IMR-90 (cell line): ENCODE data around the gene TTBK2. TPM values are rescaled to one million over a fixed set of nuclear protein-coding genes. Genes with fewer than 3 reads are reported as not detected.

ENCODE experiments used
- ATAC-seq: fragments of 200-7000 bp; cut with Tn5 transposase; 2 replicates; pipeline ENCODE4 v1.9.1; 2020; ENCODE audit warnings: low read depth, mild to moderate bottlenecking, moderate library complexity
- BruUV-seq: library from RNA; stranded (reverse); fragments of 400-500 nt; replicated peaks from 2 replicates; lab custom pipeline; 2021; lab: Mats Ljungman, UMichigan
- CTCF ChIA-PET: fragments of 300-600 bp; formaldehyde crosslinking; extraction: SDS; loops from one replicate; lab custom pipeline; 2021; ENCODE audit warnings: antibody characterized with exemption; lab: Yijun Ruan, JAX
- POLR2A ChIA-PET: fragments of 300-600 bp; sonication (Branson Sonifier 250); formaldehyde crosslinking; loops from one replicate; lab custom pipeline; 2022; ENCODE audit warnings: antibody characterized with exemption; ENCODE audit not compliant: unreplicated experiment; lab: Charles Lee
- DNase-seq: peaks from one replicate; pipeline ENCODE4 v3.0.0; 2013
- H2AFZ ChIP-seq: replicated peaks from 2 replicates; pipeline ENCODE3; 2013; ENCODE audit warnings: low read length, mild to moderate bottlenecking; ENCODE audit not compliant: poor library complexity
- H2AK5ac ChIP-seq: 2 replicates; pipeline ENCODE4 v1.6.1; 2013; ENCODE audit warnings: low read depth, low read length, inconsistent platforms
- H2AK9ac ChIP-seq: replicated peaks from 2 replicates; pipeline ENCODE3; 2013; ENCODE audit warnings: mild to moderate bottlenecking, low read depth, low read length, moderate library complexity; ENCODE audit not compliant: poor library complexity
- H2BK120ac ChIP-seq: 2 replicates; pipeline ENCODE4 v1.6.1; 2013; ENCODE audit warnings: low read depth, low read length, inconsistent platforms
- H2BK15ac ChIP-seq: 3 replicates; pipeline ENCODE4 v1.6.1; 2013; ENCODE audit warnings: low read depth, low read length, inconsistent platforms
- H2BK20ac ChIP-seq: 2 replicates; pipeline ENCODE4 v1.6.1; 2013; ENCODE audit warnings: low read depth, mild to moderate bottlenecking, inconsistent platforms, low read length, moderate library complexity
- H2BK5ac ChIP-seq: 2 replicates; pipeline ENCODE4 v1.6.1; 2013; ENCODE audit warnings: mild to moderate bottlenecking, low read depth, low read length, inconsistent platforms; ENCODE audit not compliant: poor library complexity, severe bottlenecking
- H3K14ac ChIP-seq: replicated peaks from 2 replicates; pipeline ENCODE4 v1.6.1; 2013; ENCODE audit warnings: low read depth, low read length, inconsistent platforms
- H3K18ac ChIP-seq: 2 replicates; pipeline ENCODE4 v1.6.1; 2013; ENCODE audit warnings: low read depth, low read length, control low read depth
- H3K23ac ChIP-seq: 2 replicates; pipeline ENCODE4 v1.6.1; 2013; ENCODE audit warnings: low read depth, low read length, inconsistent platforms
- H3K27ac ChIP-seq: 2 replicates; pipeline ENCODE4 v1.5.1; 2013; ENCODE audit warnings: mild to moderate bottlenecking, control low read depth, low read length; ENCODE audit not compliant: insufficient read depth
- H3K27me3 ChIP-seq: 2 replicates; pipeline ENCODE4 v1.6.1; 2013; ENCODE audit warnings: low read length; ENCODE audit not compliant: control insufficient read depth, insufficient read depth
- H3K36me3 ChIP-seq: 2 replicates; pipeline ENCODE4 v1.6.1; 2013; ENCODE audit warnings: low read length, mixed read lengths; ENCODE audit not compliant: control insufficient read depth, insufficient read depth
- H3K4ac ChIP-seq: 2 replicates; pipeline ENCODE4 v1.6.1; 2013; ENCODE audit warnings: low read depth, low read length, inconsistent platforms
- H3K4me1 ChIP-seq: 2 replicates; pipeline ENCODE4 v1.6.1; 2013; ENCODE audit warnings: low read length, mixed read lengths; ENCODE audit not compliant: control insufficient read depth, insufficient read depth
- H3K4me2 ChIP-seq: 2 replicates; pipeline ENCODE4 v1.6.1; 2013; ENCODE audit warnings: low read depth, mild to moderate bottlenecking, control low read depth, low read length, moderate library complexity
- H3K4me3 ChIP-seq: 2 replicates; pipeline ENCODE4 v1.5.1; 2013; ENCODE audit warnings: low read depth, mild to moderate bottlenecking, control low read depth, low read length, moderate library complexity; ENCODE audit not compliant: insufficient read depth
- H3K56ac ChIP-seq: 2 replicates; pipeline ENCODE4 v1.6.1; 2013; ENCODE audit warnings: low read length, inconsistent platforms; ENCODE audit not compliant: insufficient read depth; ENCODE audit errors: extremely low read depth
- H3K79me1 ChIP-seq, 2 experiments: 2 replicates each; pipeline ENCODE4 v1.6.1; 2013; ENCODE audit warnings: low read length in 2 of 2, inconsistent platforms in 1 of 2, low read depth in 1 of 2
- H3K9ac ChIP-seq: 2 replicates; pipeline ENCODE4 v1.6.1; 2013; ENCODE audit warnings: low read depth, low read length, control low read depth
- H3K9me1 ChIP-seq: 2 replicates; pipeline ENCODE4 v1.6.1; 2013; ENCODE audit warnings: low read length, inconsistent platforms; ENCODE audit not compliant: insufficient read depth
- H3K9me3 ChIP-seq: 2 replicates; pipeline ENCODE4 v1.6.1; 2013; ENCODE audit warnings: low read length; ENCODE audit not compliant: control insufficient read depth, insufficient read depth
- H4K20me1 ChIP-seq: 2 replicates; pipeline ENCODE4 v1.6.1; 2013; ENCODE audit warnings: low read length, inconsistent platforms; ENCODE audit not compliant: insufficient read depth
- H4K5ac ChIP-seq: 2 replicates; pipeline ENCODE4 v1.6.1; 2013; ENCODE audit warnings: mild to moderate bottlenecking, low read depth, low read length, control low read depth
- H4K8ac ChIP-seq, 2 experiments: 2 replicates each; pipeline ENCODE4 v1.6.1; 2013; ENCODE audit warnings: low read depth in 2 of 2, low read length in 2 of 2, control low read depth in 1 of 2, inconsistent platforms in 1 of 2
- H4K91ac ChIP-seq: 2 replicates; pipeline ENCODE4 v1.6.1; 2013; ENCODE audit warnings: low read depth, low read length, inconsistent platforms; ENCODE audit not compliant: insufficient read depth
- BHLHE40 ChIP-seq: fragments of 150-350 bp; IDR thresholded peaks from 2 replicates; pipeline ENCODE4 v1.6.1; 2016; ENCODE audit warnings: mild to moderate bottlenecking, low read depth, low read length
- CHD1 ChIP-seq: IDR thresholded peaks from 2 replicates; pipeline ENCODE4 v1.6.1; 2012; ENCODE audit warnings: low read depth, low read length, improper control_type of control experiment
- MAFK ChIP-seq: IDR thresholded peaks from 2 replicates; pipeline ENCODE4 v1.6.1; 2012; ENCODE audit warnings: low read depth, low read length, improper control_type of control experiment
- POLR2A ChIP-seq: IDR thresholded peaks from 2 replicates; pipeline ENCODE4 v1.6.1; 2012; ENCODE audit warnings: mild to moderate bottlenecking, low read depth, low read length
- RFX5 ChIP-seq: IDR thresholded peaks from 2 replicates; pipeline ENCODE4 v1.8.0; 2012; ENCODE audit warnings: low read depth, mild to moderate bottlenecking, low read length, moderate library complexity
- WGBS, 2 experiments: methylation state at CpG; one replicate each; pipeline versions ENCODE4 v1.1.5 to v1.1.7; 2013; ENCODE audit warnings: missing lambda C conversion rate in 2 of 2; ENCODE audit not compliant: insufficient read length in 1 of 2; ENCODE audit errors: extremely low coverage in 2 of 2; 5-methylcytosine and 5-hydroxymethylcytosine counted together
- dilution Hi-C: fragments of 300-500 bp; cut with HindIII; formaldehyde crosslinking; loops from one replicate; pipeline ENCODE4 v1.14.3; 2018; ENCODE audit warnings: low sequenced_read_pairs; ENCODE audit not compliant: unreplicated experiment
- in situ Hi-C: fragments of 300-500 bp; cut with MboI; formaldehyde crosslinking; loops from 3 replicates; pipeline ENCODE4 v1.14.3; 2019; ENCODE audit warnings: low sequenced_read_pairs, inconsistent platforms, mixed read lengths
- intact Hi-C: fragments of 100-400 bp; cut with micrococcal nuclease; formaldehyde crosslinking; loops from 2 replicates; pipeline ENCODE4 v1.10.0; 2022
- polyA plus RNA-seq, 3 experiments: library from polyadenylated mRNA; depleted of rRNA; stranded (reverse); fragments of >200 nt; gene quantifications; 2 replicates each; pipeline ENCODE4 v1.2.3, GENCODE V29; 2012; ENCODE audit warnings: low replicate concordance in 1 of 3
- total RNA-seq: library from RNA; depleted of rRNA; stranded (reverse); fragments of >200 nt; gene quantifications from 2 replicates; pipeline ENCODE4 v1.2.3, GENCODE V29; 2012
- TF ChIP-seq, protein P1 (sequence below): conservative IDR thresholded peaks from 2 replicates; pipeline ENCODE4 v1.5.1; 2012; ENCODE audit warnings: mild to moderate bottlenecking, low read depth, low read length, improper control_type of control experiment

TTBK2 gene
- total and polyA plus RNA-seq, 2 of the 4 experiments (the other 2 are of a cell fraction), result 2.4 to 3.2 TPM

DNA sequence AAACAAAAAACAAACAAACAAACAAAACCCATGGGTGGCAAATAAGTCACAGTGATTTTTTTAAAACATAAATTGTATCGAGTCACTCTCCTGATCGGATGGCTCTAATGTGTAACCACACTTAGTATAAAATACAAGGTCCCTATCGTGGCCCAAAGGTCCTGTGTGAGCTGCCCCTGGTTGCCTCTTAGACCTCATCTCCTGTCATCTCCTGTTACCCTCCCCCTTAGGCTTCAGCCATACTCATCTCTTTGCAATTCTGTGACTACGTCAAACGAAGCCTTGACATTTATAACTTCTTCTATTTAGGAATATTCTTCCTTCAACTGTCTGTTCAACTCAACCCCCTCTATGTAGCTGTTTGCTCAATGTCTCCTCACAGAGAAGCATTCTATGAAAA lies 43.9 kb upstream of the TTBK2 start:
- Histone ChIP-seq H3K56ac (no peak overlapping the region), H2AK5ac (no peak overlapping the region), H2BK15ac (no peak overlapping the region), H2BK120ac (no peak overlapping the region), H4K91ac (no peak overlapping the region), H4K20me1 (no peaks in the 10 kb centered on the region), H4K5ac (no peak overlapping the region), H4K8ac (no peak overlapping the region), H3K23ac (no peak overlapping the region), H3K4ac (no peak overlapping the region), H3K27ac (no peak overlapping the region), H3K36me3 (peaks cover 31% of the 10 kb centered on the region), H3K79me1 (no peaks in the 10 kb centered on the region; a peak in 1 of 4 replicates), H3K9ac (no peak overlapping the region), H3K4me2 (no peak overlapping the region), H2BK20ac (no peak overlapping the region), H2BK5ac (no peak overlapping the region), H3K4me1 (no peaks in the 10 kb centered on the region), H2AFZ (no peak overlapping the region), H3K4me3 (no peak overlapping the region), H2AK9ac (no peak overlapping the region), H3K14ac (no peak overlapping the region), H3K18ac (no peak overlapping the region), H3K9me1 (peaks cover 4% of the 10 kb centered on the region; the same call in 1 of the 2 replicates), H3K27me3 (no peaks in the 10 kb centered on the region), H3K9me3 (no peaks in the 10 kb centered on the region)
- in situ Hi-C loops (no loop called here), dilution Hi-C loops (no loop called here), intact Hi-C loops (no loop called here)
- no peak for DNase-seq
- ATAC-seq, result no peak
- no peak for TF ChIP-seq MAFK
- no peak for TF ChIP-seq CHD1
- TF ChIP-seq, protein P1, sequence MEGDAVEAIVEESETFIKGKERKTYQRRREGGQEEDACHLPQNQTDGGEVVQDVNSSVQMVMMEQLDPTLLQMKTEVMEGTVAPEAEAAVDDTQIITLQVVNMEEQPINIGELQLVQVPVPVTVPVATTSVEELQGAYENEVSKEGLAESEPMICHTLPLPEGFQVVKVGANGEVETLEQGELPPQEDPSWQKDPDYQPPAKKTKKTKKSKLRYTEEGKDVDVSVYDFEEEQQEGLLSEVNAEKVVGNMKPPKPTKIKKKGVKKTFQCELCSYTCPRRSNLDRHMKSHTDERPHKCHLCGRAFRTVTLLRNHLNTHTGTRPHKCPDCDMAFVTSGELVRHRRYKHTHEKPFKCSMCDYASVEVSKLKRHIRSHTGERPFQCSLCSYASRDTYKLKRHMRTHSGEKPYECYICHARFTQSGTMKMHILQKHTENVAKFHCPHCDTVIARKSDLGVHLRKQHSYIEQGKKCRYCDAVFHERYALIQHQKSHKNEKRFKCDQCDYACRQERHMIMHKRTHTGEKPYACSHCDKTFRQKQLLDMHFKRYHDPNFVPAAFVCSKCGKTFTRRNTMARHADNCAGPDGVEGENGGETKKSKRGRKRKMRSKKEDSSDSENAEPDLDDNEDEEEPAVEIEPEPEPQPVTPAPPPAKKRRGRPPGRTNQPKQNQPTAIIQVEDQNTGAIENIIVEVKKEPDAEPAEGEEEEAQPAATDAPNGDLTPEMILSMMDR, result no peak
- no peak for TF ChIP-seq BHLHE40
- no peak for TF ChIP-seq RFX5
- TF ChIP-seq POLR2A, result no peak
- 87% methylated on average over 5 of the region's 5 CpGs; no CpG with 5 or more reads in 1 of the 2 experiments for WGBS, 2 experiments
- ChIA-PET POLR2A (no interaction called here), CTCF (no interaction called here)
- BruUV-seq, result no TSS peak
